Type B pancreatic cell (in vitro differentiated cells): ENCODE measurements around the gene BBS9. TPM values are rescaled to one million over a fixed set of nuclear protein-coding genes. Genes with fewer than 3 reads are reported as not detected.

ENCODE experiments used
- DNase-seq: peaks from one replicate; pipeline ENCODE4 v3.0.0; 2021; ENCODE audit warnings: mixed read lengths; ENCODE audit not compliant: unreplicated experiment; ENCODE audit errors: extremely low spot score
- H3K27ac Mint-ChIP-seq: 2 replicates; pipeline ENCODE4 v1.8.0; 2021; ENCODE audit warnings: mild to moderate bottlenecking, mixed read lengths
- H3K27me3 Mint-ChIP-seq: 2 replicates; pipeline ENCODE4 v1.8.0; 2021; ENCODE audit warnings: mixed read lengths
- H3K36me3 Mint-ChIP-seq: 2 replicates; pipeline ENCODE4 v1.8.0; 2021; ENCODE audit warnings: mixed read lengths
- H3K4me1 Mint-ChIP-seq: one replicate; pipeline ENCODE4 v1.8.0; 2021; ENCODE audit warnings: mixed read lengths; ENCODE audit not compliant: unreplicated experiment
- H3K4me3 Mint-ChIP-seq: 2 replicates; pipeline ENCODE4 v1.8.0; 2021; ENCODE audit warnings: mild to moderate bottlenecking, mixed read lengths
- H3K9me3 Mint-ChIP-seq: 2 replicates; pipeline ENCODE4 v1.8.0; 2021; ENCODE audit warnings: mixed read lengths
- total RNA-seq: library from RNA; stranded (reverse); gene quantifications from 2 replicates; pipeline ENCODE4 v1.2.1, GENCODE V29; 2021; ENCODE audit warnings: low replicate concordance
- TF ChIP-seq, protein P1 (sequence below): fragments of 200-600 bp; sonication (generic); conservative IDR thresholded peaks from 2 replicates; pipeline ENCODE4 v1.5.0; 2021; ENCODE audit warnings: antibody characterized with exemption, mild to moderate bottlenecking

The BBS9 gene
- total RNA-seq, 1 donor from 2014 or later, result 19.7 TPM

DNA sequence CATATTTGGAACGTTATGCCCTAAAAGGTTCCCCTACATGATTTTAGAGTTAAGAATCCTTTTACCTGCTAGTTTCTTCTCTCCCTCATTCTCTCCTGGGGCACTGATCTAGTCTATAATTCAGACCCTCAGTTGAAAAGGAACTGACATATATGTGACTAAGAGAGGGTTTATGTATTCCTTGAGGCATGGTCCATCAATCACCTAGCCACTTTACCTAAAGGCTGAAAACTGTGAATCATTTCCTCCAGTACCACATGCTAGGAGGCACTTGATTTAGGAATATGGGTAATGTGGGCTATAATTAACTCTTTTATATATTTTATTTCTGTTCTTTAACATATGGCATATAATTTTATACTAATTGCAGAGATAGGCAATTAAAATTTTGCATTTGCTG is 303.5 kb downstream of the BBS9 start:
- TF ChIP-seq, protein P1, sequence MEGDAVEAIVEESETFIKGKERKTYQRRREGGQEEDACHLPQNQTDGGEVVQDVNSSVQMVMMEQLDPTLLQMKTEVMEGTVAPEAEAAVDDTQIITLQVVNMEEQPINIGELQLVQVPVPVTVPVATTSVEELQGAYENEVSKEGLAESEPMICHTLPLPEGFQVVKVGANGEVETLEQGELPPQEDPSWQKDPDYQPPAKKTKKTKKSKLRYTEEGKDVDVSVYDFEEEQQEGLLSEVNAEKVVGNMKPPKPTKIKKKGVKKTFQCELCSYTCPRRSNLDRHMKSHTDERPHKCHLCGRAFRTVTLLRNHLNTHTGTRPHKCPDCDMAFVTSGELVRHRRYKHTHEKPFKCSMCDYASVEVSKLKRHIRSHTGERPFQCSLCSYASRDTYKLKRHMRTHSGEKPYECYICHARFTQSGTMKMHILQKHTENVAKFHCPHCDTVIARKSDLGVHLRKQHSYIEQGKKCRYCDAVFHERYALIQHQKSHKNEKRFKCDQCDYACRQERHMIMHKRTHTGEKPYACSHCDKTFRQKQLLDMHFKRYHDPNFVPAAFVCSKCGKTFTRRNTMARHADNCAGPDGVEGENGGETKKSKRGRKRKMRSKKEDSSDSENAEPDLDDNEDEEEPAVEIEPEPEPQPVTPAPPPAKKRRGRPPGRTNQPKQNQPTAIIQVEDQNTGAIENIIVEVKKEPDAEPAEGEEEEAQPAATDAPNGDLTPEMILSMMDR, result no peak
- Mint-ChIP-seq H3K36me3 (no peaks in the 10 kb centered on the region), H3K4me3 (no peak overlapping the region), H3K27me3 (no peaks in the 10 kb centered on the region), H3K4me1 (no peaks in the 10 kb centered on the region), H3K9me3 (no peaks in the 10 kb centered on the region), H3K27ac (no peak overlapping the region)
- DNase-seq, result no peak

DNA sequence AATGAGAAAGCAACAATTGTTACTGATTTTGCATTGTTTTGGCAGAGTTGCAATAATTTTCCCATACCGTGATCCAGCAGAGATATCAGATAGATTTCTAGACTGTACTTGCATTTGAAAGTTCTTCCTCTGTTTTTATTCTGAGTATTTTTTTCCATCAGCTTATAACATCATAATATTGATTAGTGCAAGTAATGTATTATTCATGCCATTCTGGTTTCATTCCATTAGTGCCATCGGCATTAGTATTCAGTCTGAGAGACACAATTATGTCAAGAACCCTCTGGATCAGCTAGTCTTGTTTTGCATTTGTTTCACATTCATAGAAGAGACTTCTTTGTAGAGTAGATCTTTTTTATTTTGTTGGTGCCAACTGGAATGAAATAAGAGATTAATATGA is 304.0 kb downstream of the BBS9 start:
- DNase-seq, result no peak
- no peaks in the 10 kb centered on the region for H3K27me3 Mint-ChIP-seq
- H3K9me3 Mint-ChIP-seq, result no peaks in the 10 kb centered on the region
- no peak overlapping the region for H3K4me3 Mint-ChIP-seq
- TF ChIP-seq, protein P1, result no peak
- H3K4me1 Mint-ChIP-seq, result no peaks in the 10 kb centered on the region
- H3K36me3 Mint-ChIP-seq, result no peaks in the 10 kb centered on the region
- no peak overlapping the region for H3K27ac Mint-ChIP-seq

DNA sequence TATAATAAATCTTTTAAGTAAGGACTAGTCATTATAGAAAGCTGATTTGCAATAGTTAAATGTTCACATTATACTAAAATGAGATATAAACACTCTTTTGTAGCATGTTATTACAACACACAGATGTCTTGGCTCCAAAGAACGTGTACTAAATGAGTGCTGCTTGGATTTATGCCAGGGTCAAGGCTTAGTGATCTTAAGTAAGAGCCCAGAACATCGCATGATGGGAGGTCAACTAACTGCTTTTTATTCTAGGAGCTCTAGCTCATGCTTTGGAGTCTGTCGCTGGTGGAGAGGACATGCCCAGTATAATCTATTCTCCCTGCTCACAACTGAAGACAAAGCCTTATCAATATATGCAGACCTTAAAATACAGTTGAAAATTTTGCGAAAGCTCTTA is 315.1 kb downstream of the BBS9 start:
- peaks cover 22% of the 10 kb centered on the region for H3K4me1 Mint-ChIP-seq
- no peaks in the 10 kb centered on the region for H3K36me3 Mint-ChIP-seq
- DNase-seq, result no peak
- no peak overlapping the region for H3K27ac Mint-ChIP-seq
- no peaks in the 10 kb centered on the region for H3K9me3 Mint-ChIP-seq
- H3K27me3 Mint-ChIP-seq, result no peaks in the 10 kb centered on the region
- TF ChIP-seq, protein P1, result no peak
- H3K4me3 Mint-ChIP-seq, result no peak overlapping the region

DNA sequence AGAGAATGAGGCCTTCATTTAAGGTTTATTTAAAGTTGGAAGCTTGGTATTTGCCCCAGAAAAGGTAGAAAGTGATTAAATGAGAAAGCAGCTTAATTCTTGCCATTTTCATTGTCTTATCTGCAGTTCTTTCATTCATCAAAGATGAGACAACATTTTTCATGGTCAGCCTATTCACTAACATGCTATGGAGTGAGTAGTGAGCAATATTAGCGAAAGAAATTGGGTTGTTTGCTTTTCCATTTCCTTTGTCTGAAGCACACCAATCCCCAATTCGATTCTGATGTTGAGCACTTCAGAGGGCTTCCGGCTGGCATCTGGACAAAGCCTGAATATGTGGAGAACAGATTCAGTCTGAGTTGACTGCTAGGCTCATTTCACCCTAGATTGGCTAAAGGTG is 317.2 kb downstream of the BBS9 start:
- H3K27me3 Mint-ChIP-seq, result no peaks in the 10 kb centered on the region
- peaks cover 22% of the 10 kb centered on the region for H3K4me1 Mint-ChIP-seq
- TF ChIP-seq, protein P1, result no peak
- H3K36me3 Mint-ChIP-seq, result peaks cover 7% of the 10 kb centered on the region
- H3K4me3 Mint-ChIP-seq, result no peak overlapping the region
- H3K27ac Mint-ChIP-seq, result no peak overlapping the region
- no peak for DNase-seq
- H3K9me3 Mint-ChIP-seq, result peaks cover 10% of the 10 kb centered on the region

DNA sequence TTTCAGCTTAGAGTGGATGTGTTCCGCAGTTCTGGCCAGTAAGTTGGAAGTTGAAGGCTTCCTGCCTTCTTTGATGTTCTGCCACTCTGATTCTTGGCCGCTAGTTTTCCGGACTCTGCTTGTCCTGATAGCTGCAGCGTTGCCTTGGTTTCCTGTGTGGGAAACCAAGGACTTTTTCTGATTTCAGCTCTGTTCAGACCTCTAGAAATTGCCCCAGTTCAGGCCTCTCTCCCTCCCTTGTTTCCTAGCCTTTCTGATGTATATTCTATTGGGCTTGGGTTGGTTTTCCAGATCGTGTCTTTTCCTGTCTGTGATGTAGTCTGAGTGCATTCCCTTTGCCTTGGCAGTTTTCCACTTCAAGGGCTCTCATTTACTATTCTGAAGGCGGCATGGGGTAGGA is 318.7 kb downstream of the BBS9 start:
- peaks cover 7% of the 10 kb centered on the region for H3K36me3 Mint-ChIP-seq
- peaks cover 20% of the 10 kb centered on the region for H3K4me1 Mint-ChIP-seq
- no peak for DNase-seq
- H3K4me3 Mint-ChIP-seq, result no peak overlapping the region
- TF ChIP-seq, protein P1, result no peak
- H3K27me3 Mint-ChIP-seq, result no peaks in the 10 kb centered on the region
- no peak overlapping the region for H3K27ac Mint-ChIP-seq
- H3K9me3 Mint-ChIP-seq, result peaks cover 10% of the 10 kb centered on the region

DNA sequence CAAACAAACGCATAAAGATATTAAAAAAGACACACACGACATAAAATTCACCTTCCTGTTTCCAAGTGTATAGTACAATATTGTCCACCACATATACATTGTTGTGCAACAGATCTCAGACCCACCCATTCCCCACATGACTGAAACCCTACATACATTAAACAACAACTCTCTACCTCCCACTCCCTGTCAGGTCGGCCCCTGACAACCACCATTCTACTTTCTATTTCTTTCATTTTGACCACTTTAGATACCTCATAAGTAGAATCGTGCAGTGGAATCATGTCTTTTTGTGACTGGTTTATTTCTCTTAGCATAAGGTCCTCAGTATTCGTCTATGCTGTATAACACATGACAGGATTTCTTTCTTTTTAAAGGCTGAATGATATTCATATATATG is 320.5 kb downstream of the BBS9 start:
- Mint-ChIP-seq H3K36me3 (peaks cover 7% of the 10 kb centered on the region), H3K9me3 (peaks cover 10% of the 10 kb centered on the region), H3K27me3 (no peaks in the 10 kb centered on the region), H3K4me3 (no peak overlapping the region), H3K27ac (no peak overlapping the region), H3K4me1 (peaks cover 6% of the 10 kb centered on the region)
- TF ChIP-seq, protein P1, result no peak
- DNase-seq, result no peak
